ENCODE data around the gene MICB. TPM values are rescaled to one million over a fixed set of nuclear protein-coding genes. Genes with fewer than 3 reads are reported as not detected.
"Not testable (repeated sequence)": the region's sequence is repeated elsewhere in the genome, so short reads cannot be mapped to it uniquely, and the experiment has no call there.

MICB gene
- total RNA-seq, 6 donors from 2014 or later: 4.9 to 14.4 (median 11.3) TPM

DNA sequence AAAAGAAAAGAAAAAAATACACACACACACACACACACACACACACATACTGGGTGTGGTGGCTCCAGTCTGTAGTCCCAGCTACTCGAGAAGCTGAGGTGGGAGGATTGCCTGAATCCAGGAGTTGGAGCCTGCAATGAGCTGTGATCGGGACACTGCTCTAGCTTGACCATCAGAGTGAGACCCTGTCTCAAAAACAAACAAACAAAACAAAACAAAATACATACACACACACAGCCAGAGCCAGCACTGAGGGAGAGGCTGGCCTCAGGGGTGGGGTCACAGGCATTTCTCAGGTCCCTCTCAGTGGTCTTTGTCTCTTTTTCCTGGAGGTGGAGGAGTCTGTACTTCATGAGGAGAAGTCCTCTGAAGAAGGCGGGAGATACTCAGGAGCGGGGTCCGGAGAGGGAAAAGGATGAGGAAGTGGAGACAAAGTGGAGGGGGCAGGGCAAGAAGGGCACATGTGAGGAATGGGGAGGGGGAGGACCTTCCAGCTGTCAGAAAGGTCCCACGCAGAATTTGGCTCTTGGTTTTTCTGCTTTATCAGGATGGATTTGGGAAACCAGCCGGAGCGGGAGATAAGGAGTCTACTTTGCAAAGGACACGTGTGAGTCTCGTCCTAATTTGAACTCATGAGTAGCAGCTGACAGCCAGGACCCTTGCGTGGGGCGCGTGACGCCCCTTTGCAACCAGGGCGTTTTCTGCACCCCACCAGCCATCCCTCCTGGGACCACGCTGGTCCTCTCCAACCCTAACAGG is 7.7 kb upstream of the MICB start:
- no peaks in the 10 kb centered on the region for H3K9me3 ChIP-seq
- no peak overlapping the region for H3K4me3 ChIP-seq
- peaks cover 4 to 16% (median 8%) of the 10 kb centered on the region in 4 donors for H3K4me1 ChIP-seq
- no peak for DNase-seq
- ATAC-seq (ENCODE audit: low FRiP score in 2 of 2): no peak
- H3K36me3 ChIP-seq: no peaks in the 10 kb centered on the region
- TF ChIP-seq, protein P1, sequence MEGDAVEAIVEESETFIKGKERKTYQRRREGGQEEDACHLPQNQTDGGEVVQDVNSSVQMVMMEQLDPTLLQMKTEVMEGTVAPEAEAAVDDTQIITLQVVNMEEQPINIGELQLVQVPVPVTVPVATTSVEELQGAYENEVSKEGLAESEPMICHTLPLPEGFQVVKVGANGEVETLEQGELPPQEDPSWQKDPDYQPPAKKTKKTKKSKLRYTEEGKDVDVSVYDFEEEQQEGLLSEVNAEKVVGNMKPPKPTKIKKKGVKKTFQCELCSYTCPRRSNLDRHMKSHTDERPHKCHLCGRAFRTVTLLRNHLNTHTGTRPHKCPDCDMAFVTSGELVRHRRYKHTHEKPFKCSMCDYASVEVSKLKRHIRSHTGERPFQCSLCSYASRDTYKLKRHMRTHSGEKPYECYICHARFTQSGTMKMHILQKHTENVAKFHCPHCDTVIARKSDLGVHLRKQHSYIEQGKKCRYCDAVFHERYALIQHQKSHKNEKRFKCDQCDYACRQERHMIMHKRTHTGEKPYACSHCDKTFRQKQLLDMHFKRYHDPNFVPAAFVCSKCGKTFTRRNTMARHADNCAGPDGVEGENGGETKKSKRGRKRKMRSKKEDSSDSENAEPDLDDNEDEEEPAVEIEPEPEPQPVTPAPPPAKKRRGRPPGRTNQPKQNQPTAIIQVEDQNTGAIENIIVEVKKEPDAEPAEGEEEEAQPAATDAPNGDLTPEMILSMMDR (IDR thresholded peaks at IDR 0.05): no peak
- TF ChIP-seq EP300 (IDR thresholded peaks at IDR 0.05) (no peak), POLR2A (IDR thresholded peaks at IDR 0.05) (no peak), POLR2AphosphoS5 (IDR thresholded peaks at IDR 0.05) (no peak)
- H3K27me3 ChIP-seq: no peaks in the 10 kb centered on the region
- 61 to 70% methylated on average over 16 of the region's 16 CpGs for WGBS, 2 donors
- H3K27ac ChIP-seq: no peak overlapping the region

DNA sequence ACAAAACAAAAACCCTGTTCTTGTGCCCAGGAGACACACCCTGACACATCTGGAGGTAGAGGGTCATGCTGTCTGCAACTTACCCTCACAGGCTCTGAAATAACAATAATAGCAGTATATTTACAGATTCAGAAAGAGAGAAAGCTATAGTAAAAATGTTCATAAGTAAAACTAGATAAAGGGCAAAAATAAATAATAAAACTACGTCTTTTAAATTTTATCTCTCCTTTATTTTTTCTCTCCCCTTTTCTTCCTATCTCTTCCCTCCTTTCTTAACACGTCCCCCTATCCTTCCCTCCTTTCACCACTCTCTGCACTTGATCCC is 4.4 kb upstream of the MICB start:
- DNase-seq; ATAC-seq (ENCODE audit: low FRiP score in 2 of 2); H3K36me3 ChIP-seq; H3K27me3 ChIP-seq; H3K9me3 ChIP-seq: not testable (repeated sequence)
- WGBS, 2 donors: 0 to 1% methylated on average over 2 of the region's 2 CpGs
- peak overlapping the region in 3 of 4 donors; percentile 53 to 71 (median 63) for H3K4me3 ChIP-seq
- H3K4me1 ChIP-seq: peaks cover 13 to 30% (median 18%) of the 10 kb centered on the region in 4 donors
- H3K27ac ChIP-seq: peak overlapping the region in 2 of 4 donors; percentile 79 to 94

DNA sequence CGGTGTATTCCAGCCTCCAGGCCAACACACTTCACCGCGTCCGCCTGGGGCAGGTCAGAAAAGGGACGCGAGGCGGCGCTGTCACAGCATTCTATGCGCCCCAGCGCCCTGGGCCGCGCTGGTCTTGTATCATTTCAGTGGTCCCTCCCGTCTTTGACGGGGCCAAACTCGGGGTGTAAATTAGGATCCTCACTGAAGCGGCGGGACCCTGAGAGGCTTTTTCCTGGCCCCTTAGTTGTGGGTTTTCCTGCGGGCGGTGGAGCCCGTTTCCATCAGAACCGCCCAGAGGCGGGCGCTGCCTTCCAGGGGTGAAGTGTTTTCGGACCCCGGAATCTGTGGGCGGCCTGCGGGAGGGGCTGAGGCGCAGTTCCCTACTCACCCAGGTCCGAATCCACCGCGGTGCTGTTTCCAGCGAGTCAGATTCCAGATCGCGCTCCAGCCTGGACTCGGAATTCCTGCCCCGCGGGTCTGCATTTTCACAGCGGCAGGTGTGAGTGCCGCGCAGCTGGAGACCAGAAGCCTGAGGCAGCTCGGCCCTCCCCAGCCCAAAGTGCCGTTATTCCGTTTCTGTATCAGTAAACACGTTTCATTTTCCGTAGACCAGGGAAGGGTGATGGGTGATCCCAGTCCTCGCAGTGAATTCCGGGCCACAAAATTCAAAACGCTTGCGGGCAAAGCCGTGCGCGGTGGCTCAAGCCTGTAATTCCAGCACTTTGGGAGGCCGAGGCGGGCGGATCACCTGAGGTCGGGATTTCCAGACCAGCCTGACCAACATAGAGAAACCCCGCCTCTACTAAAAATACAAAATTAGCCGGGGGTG is 3.9 kb upstream of the MICB start:
- H3K27ac ChIP-seq: peak overlapping the region; percentile 79 to 94 (median 88)
- peaks cover 18 to 36% (median 22%) of the 10 kb centered on the region in 4 donors for H3K4me1 ChIP-seq
- H3K27me3 ChIP-seq: no peaks in the 10 kb centered on the region
- WGBS, 2 donors: 0 to 1% methylated on average over 19 to 57 of the region's 58 CpGs
- TF ChIP-seq, protein P1 (IDR thresholded peaks at IDR 0.05): peak; percentile 67 to 90 (median 84)
- TF ChIP-seq POLR2A (IDR thresholded peaks at IDR 0.05): peak in 2 of 4 donors; percentile 38 to 51
- peak; percentile 4 to 60 for TF ChIP-seq POLR2AphosphoS5 (IDR thresholded peaks at IDR 0.05)
- TF ChIP-seq EP300 (IDR thresholded peaks at IDR 0.05): no peak
- peak overlapping the region; percentile 46 to 71 (median 58) for H3K4me3 ChIP-seq
- no peaks in the 10 kb centered on the region for H3K9me3 ChIP-seq
- DNase-seq: peak; percentile 93 to 95
- peak; percentile 90 to 91 for ATAC-seq (ENCODE audit: low FRiP score in 2 of 2)
- H3K36me3 ChIP-seq: no peaks in the 10 kb centered on the region

DNA sequence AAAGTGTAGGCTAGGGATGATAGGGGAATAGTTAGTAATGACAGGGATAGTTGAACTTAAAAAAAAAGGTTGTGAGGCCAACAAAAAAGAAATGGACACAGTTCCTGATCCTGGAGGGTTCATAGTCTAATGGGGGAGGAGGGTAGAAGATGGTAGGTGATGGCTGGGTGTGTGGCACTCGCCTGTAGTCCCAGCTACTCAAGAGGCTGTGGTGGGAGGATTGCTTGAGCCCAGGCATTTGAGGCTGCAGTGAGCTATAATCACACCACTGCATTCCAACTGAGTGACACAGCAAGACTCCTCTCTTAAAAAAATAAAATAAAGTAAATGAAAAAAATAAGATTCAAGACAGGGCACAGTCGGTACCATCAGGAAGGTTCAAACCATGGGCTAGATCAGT is 2.4 kb upstream of the MICB start:
- H3K9me3 ChIP-seq: no peaks in the 10 kb centered on the region
- H3K4me3 ChIP-seq: peak overlapping the region in 1 of 4 donors; percentile 71
- ATAC-seq (ENCODE audit: low FRiP score in 2 of 2) (no peak), DNase-seq (no peak)
- H3K27ac ChIP-seq: peak overlapping the region; percentile 61 to 94 (median 83)
- H3K4me1 ChIP-seq: peaks cover 18 to 40% (median 23%) of the 10 kb centered on the region in 4 donors
- H3K36me3 ChIP-seq: no peaks in the 10 kb centered on the region
- H3K27me3 ChIP-seq: no peaks in the 10 kb centered on the region
- TF ChIP-seq EP300 (IDR thresholded peaks at IDR 0.05): no peak
- TF ChIP-seq POLR2AphosphoS5 (IDR thresholded peaks at IDR 0.05): no peak
- TF ChIP-seq, protein P1 (IDR thresholded peaks at IDR 0.05): no peak
- no peak for TF ChIP-seq POLR2A (IDR thresholded peaks at IDR 0.05)
- 52 to 55% methylated on average over 2 of the region's 2 CpGs for WGBS, 2 donors

DNA sequence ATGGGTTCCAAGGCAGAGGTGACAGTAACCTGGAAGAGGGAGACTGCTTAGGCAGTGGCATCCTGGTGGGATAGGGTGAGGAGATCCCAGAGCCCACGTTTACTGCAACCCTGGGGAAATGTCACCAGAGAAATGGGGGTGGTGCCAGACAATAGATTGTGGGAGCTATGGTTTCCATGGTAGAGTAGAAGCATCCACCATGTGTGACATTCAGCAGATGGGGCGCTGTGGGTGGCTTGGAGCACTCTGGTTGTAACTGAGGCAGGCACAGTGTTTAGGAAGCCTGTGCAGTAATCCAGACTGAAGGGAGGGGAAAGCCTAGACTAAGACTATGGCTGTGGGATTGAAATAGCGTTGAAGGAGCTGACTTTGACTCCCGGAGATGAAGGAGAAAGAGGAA is 1.1 kb upstream of the MICB start:
- peak overlapping the region in 1 of 4 donors; percentile 88 for H3K4me3 ChIP-seq
- 54 to 66% methylated on average over 4 of the region's 4 CpGs for WGBS, 2 donors
- H3K27me3 ChIP-seq: not testable (repeated sequence)

More for the DNA sequence above, 1.1 kb upstream of the MICB start:
- Histone ChIP-seq H3K27ac (peak overlapping the region in 2 of 4 donors; percentile 74 to 85), H3K4me1 (peaks cover 17 to 38% (median 22%) of the 10 kb centered on the region in 4 donors)
- not testable (repeated sequence) for H3K9me3 ChIP-seq; DNase-seq; H3K36me3 ChIP-seq; ATAC-seq (ENCODE audit: low FRiP score in 2 of 2)
